Type B pancreatic cell (in vitro differentiated cells): Measurements from ENCODE around the gene DLX2. TPM values are rescaled to one million over a fixed set of nuclear protein-coding genes. Genes with fewer than 3 reads are reported as not detected.
"Not testable (repeated sequence)": the region's sequence is repeated elsewhere in the genome, so short reads cannot be mapped to it uniquely, and the experiment has no call there.

Experiments used
- DNase-seq: peaks from one replicate; pipeline ENCODE4 v3.0.0; 2021; ENCODE audit warnings: mixed read lengths; ENCODE audit not compliant: unreplicated experiment; ENCODE audit errors: extremely low spot score
- H3K27ac Mint-ChIP-seq: 2 replicates; pipeline ENCODE4 v1.8.0; 2021; ENCODE audit warnings: mild to moderate bottlenecking, mixed read lengths
- H3K27me3 Mint-ChIP-seq: 2 replicates; pipeline ENCODE4 v1.8.0; 2021; ENCODE audit warnings: mixed read lengths
- H3K36me3 Mint-ChIP-seq: 2 replicates; pipeline ENCODE4 v1.8.0; 2021; ENCODE audit warnings: mixed read lengths
- H3K4me1 Mint-ChIP-seq: one replicate; pipeline ENCODE4 v1.8.0; 2021; ENCODE audit warnings: mixed read lengths; ENCODE audit not compliant: unreplicated experiment
- H3K4me3 Mint-ChIP-seq: 2 replicates; pipeline ENCODE4 v1.8.0; 2021; ENCODE audit warnings: mild to moderate bottlenecking, mixed read lengths
- H3K9me3 Mint-ChIP-seq: 2 replicates; pipeline ENCODE4 v1.8.0; 2021; ENCODE audit warnings: mixed read lengths
- CTCF ChIP-seq: fragments of 200-600 bp; sonication (generic); conservative IDR thresholded peaks from 2 replicates; pipeline ENCODE4 v1.5.0; 2021; ENCODE audit warnings: antibody characterized with exemption, mild to moderate bottlenecking
- long read RNA-seq: library from polyadenylated mRNA; unstranded; transcript quantifications from one replicate; pipeline ENCODE4 v2.0.0, GENCODE V29; 2020
- total RNA-seq: library from RNA; stranded (reverse); gene quantifications from 2 replicates; pipeline ENCODE4 v1.2.1, GENCODE V29; 2021; ENCODE audit warnings: low replicate concordance

DLX2 gene
- 4.3 and 6.9 TPM in 2 replicates for total RNA-seq
- long read RNA-seq: 0 reads

DNA sequence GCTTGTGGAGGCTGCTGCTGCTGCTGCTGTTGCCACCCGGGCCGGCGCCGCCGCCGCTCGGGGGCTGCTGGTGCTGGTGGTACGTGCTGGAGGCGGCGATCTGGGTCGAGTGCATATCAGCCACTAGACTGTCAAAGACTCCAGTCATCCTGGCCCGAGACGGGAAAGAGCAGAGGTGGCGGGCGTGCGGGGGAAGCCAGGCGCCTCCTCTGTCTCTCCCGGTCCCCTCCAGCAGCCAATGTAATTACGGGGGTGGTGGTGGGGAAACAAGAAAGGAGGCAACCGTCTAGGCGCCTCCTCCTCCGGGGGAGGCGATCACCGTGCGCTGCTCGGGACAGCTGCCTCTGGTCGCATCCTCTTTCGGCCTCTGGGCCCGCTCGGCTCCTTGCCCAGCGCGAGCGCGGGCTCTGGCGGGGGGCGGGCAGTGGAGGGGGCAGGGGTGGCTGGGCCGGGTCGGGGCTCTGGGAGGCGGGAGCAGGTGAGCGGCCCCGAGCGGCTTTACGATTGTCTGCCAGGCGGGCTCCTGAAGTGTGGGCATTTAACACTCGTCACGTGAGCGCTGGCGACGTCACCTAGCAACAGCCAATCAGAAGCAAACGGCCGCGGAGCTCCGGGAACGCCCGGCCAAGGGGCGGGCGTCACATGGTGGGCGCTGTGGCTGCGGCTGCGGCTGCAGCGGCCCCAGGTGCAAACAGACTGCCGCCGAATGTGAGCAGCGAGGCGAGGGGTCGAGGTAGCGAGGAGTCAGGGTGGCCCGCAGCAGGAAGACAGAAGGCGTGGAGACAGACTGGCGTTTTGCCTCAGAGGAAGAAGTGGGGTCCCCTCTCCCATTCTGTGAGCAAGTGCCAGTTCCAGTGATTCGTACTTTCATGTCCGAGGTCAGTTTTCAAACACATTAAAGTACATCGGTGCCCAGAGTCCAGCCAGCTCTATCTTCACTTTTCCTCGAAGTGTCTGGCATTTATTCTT, at the start of gene DLX2:
TSS of gene DLX2 (minus strand) at position 510 of the 969 bp plus-strand sequence. CDS start at position 148, 362 bp downstream.
- peaks cover 5% of the 10 kb centered on the region for H3K36me3 Mint-ChIP-seq

DNA sequence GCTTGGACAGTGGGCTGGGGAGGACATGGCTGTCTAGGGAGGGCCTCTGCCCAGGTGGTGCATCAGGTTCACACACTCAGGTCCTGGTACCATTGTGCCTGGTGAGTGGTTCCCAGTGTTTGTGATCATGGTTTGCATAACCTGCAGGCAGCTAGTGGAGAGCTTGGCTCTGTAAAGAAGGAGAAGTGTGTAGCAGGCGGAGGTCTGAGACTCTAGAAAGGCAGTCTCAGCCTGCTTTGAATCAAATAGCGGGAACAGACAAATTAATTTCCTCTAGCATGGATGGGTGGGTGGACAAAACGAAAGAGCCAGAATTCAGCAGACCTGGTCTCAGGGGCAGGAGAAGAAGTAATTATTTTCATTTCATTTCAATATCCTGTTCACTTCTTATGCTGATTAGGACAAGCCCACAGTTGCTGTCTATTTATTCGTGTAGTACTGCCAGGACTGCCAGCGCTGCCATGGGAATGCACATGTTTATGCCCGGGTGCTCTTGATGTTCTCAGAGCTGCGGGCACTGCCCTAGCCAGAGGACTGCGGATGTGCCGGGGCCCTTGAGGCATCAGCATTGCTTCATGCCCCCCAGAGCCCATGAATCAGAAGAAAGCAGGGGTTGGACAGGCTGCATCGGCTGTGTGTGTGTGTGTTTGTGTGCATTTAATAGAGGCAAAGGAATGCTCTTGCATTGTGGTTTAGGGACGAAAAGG, 45.4 kb upstream of the DLX2 start:
- no peak overlapping the region for H3K27ac Mint-ChIP-seq
- no peak for DNase-seq
- H3K4me1 Mint-ChIP-seq: peaks cover 2% of the 10 kb centered on the region
- H3K9me3 Mint-ChIP-seq: no peaks in the 10 kb centered on the region
- TF ChIP-seq CTCF: no peak
- no peak overlapping the region for H3K4me3 Mint-ChIP-seq
- no peaks in the 10 kb centered on the region for H3K36me3 Mint-ChIP-seq
- peaks cover 15% of the 10 kb centered on the region for H3K27me3 Mint-ChIP-seq

More for the DNA sequence above, at the start of gene DLX2:
- H3K9me3 Mint-ChIP-seq: no peaks in the 10 kb centered on the region
- TF ChIP-seq CTCF: no peak
- peaks cover 83% of the 10 kb centered on the region for H3K27me3 Mint-ChIP-seq
- peak; percentile 86 for DNase-seq
- H3K4me1 Mint-ChIP-seq: peaks cover 13% of the 10 kb centered on the region
- H3K27ac Mint-ChIP-seq: peak within 1 kb of the TSS; percentile 75
- H3K4me3 Mint-ChIP-seq: peak within 1 kb of the TSS; percentile 88

GRCh38 chr2:172143817-172144216, 41.1 kb upstream of the DLX2 start:
- H3K4me3 Mint-ChIP-seq: no peak overlapping the region
- no peaks in the 10 kb centered on the region for H3K9me3 Mint-ChIP-seq
- peaks cover 13% of the 10 kb centered on the region for H3K27me3 Mint-ChIP-seq
- no peaks in the 10 kb centered on the region for H3K4me1 Mint-ChIP-seq
- no peaks in the 10 kb centered on the region for H3K36me3 Mint-ChIP-seq
- DNase-seq: no peak
- TF ChIP-seq CTCF: no peak
- no peak overlapping the region for H3K27ac Mint-ChIP-seq

DNA sequence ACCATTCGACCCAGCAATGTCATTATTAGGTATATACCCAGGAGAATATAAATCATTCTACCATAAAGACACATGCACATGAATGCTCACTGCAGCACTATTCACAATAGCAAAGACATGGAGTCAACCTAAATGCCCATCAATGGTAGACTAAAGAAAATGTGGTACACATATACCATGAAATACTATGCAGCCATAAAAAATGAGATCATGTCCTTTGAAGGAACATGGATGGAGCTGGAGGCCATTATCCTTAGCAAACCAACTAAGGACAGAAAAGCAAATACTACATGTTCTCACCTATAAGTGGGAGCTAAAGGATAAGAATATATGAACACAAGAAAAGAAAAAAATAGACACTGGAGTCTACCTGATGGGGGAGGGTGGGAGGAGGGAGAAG, 36.0 kb upstream of the DLX2 start:
- not testable (repeated sequence) for H3K36me3 Mint-ChIP-seq, H3K4me1 Mint-ChIP-seq, H3K4me3 Mint-ChIP-seq

GRCh38 chr2:172137943-172138342, 35.2 kb upstream of the DLX2 start:
- no peaks in the 10 kb centered on the region for H3K4me1 Mint-ChIP-seq
- DNase-seq: no peak
- no peak overlapping the region for H3K4me3 Mint-ChIP-seq
- no peak for TF ChIP-seq CTCF
- H3K9me3 Mint-ChIP-seq: no peaks in the 10 kb centered on the region
- no peaks in the 10 kb centered on the region for H3K27me3 Mint-ChIP-seq
- H3K36me3 Mint-ChIP-seq: no peaks in the 10 kb centered on the region
- H3K27ac Mint-ChIP-seq: no peak overlapping the region

More for the DNA sequence above, 36.0 kb upstream of the DLX2 start:
- H3K27ac Mint-ChIP-seq, H3K27me3 Mint-ChIP-seq, H3K9me3 Mint-ChIP-seq, DNase-seq: not testable (repeated sequence)

DNA sequence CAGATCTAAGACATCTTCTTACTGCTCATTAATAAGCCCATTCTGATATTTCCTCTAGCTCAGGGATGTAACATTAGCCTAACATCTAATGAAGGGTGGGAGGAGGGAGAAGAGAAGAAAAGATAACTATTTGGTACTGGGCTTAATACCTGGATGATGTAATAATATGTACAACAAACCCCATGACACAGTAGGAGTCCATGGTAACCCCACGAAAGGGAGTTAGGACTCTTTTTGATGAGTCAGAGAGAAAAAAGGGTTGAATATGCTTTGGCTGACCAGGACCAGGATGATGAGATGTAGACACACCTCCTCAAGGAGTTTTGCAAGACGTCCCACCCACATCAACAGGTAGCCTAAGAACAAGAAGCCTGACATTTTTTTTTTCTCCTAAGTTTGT, 34.4 kb upstream of the DLX2 start:
- no peak overlapping the region for H3K27ac Mint-ChIP-seq
- no peak for TF ChIP-seq CTCF
- DNase-seq: no peak
- no peak overlapping the region for H3K4me3 Mint-ChIP-seq
- no peaks in the 10 kb centered on the region for H3K9me3 Mint-ChIP-seq
- no peaks in the 10 kb centered on the region for H3K36me3 Mint-ChIP-seq
- no peaks in the 10 kb centered on the region for H3K4me1 Mint-ChIP-seq
- no peaks in the 10 kb centered on the region for H3K27me3 Mint-ChIP-seq
